Chondrocyte (in vitro differentiated cells): ENCODE measurements around the gene NAPEPLD. TPM values are rescaled to one million over a fixed set of nuclear protein-coding genes. Genes with fewer than 3 reads are reported as not detected.

Experiments used
- DNase-seq: peaks from one replicate; pipeline ENCODE4 v3.0.0; 2021; ENCODE audit warnings: mixed read lengths, low spot score
- H3K27ac Mint-ChIP-seq: one replicate; pipeline ENCODE4 v1.8.0; 2021; ENCODE audit warnings: mild to moderate bottlenecking, moderate library complexity, mixed read lengths; ENCODE audit not compliant: unreplicated experiment
- H3K27me3 Mint-ChIP-seq: 2 replicates; pipeline ENCODE4 v1.8.0; 2021; ENCODE audit warnings: low read depth, mixed read lengths
- H3K36me3 Mint-ChIP-seq: 2 replicates; pipeline ENCODE4 v1.8.0; 2021; ENCODE audit warnings: low read depth, mixed read lengths
- H3K4me1 Mint-ChIP-seq: 2 replicates; pipeline ENCODE4 v1.8.0; 2021; ENCODE audit warnings: low read depth, mild to moderate bottlenecking, mixed read lengths
- H3K4me3 Mint-ChIP-seq: one replicate; pipeline ENCODE4 v1.8.0; 2021; ENCODE audit warnings: mild to moderate bottlenecking, moderate library complexity, mixed read lengths; ENCODE audit not compliant: unreplicated experiment
- H3K9me3 Mint-ChIP-seq: 2 replicates; pipeline ENCODE4 v1.8.0; 2021; ENCODE audit warnings: low read depth, mixed read lengths
- total RNA-seq: library from RNA; stranded (reverse); gene quantifications from 3 replicates; pipeline ENCODE4 v1.2.1, GENCODE V29; 2021
- TF ChIP-seq, protein P1 (sequence below): fragments of 200-600 bp; sonication (generic); IDR thresholded peaks from 2 replicates; pipeline ENCODE4 v1.5.0; 2021; ENCODE audit warnings: antibody characterized with exemption, mild to moderate bottlenecking, moderate library complexity

Gene NAPEPLD
- total RNA-seq, 1 donor from 2014 or later = 9.7 TPM

DNA sequence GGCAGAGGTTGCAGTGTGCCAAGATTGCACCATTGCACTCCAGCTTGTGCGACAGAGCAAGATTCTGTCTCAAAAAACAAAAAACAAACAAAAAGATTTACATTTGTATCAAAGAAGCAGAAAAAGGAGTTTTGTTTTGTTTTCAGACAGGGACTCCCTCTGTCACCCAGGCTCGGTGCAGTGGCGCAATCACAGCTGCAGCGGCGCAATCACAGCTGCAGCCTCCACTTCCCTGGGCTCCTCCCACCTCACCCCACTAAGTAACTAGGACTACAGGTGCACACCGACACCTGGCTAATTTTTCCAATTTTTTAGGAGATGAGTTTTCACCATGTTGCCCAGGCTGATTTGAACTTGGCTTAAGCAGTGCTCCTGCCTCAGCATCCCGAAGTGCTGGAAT, 72.1 kb downstream of the NAPEPLD start:
- no peak for DNase-seq
- Mint-ChIP-seq H3K4me1 (peaks cover 24% of the 10 kb centered on the region), H3K9me3 (no peaks in the 10 kb centered on the region), H3K27ac (no peak overlapping the region), H3K27me3 (no peaks in the 10 kb centered on the region), H3K36me3 (peaks cover 2% of the 10 kb centered on the region), H3K4me3 (no peak overlapping the region)
- TF ChIP-seq, protein P1, sequence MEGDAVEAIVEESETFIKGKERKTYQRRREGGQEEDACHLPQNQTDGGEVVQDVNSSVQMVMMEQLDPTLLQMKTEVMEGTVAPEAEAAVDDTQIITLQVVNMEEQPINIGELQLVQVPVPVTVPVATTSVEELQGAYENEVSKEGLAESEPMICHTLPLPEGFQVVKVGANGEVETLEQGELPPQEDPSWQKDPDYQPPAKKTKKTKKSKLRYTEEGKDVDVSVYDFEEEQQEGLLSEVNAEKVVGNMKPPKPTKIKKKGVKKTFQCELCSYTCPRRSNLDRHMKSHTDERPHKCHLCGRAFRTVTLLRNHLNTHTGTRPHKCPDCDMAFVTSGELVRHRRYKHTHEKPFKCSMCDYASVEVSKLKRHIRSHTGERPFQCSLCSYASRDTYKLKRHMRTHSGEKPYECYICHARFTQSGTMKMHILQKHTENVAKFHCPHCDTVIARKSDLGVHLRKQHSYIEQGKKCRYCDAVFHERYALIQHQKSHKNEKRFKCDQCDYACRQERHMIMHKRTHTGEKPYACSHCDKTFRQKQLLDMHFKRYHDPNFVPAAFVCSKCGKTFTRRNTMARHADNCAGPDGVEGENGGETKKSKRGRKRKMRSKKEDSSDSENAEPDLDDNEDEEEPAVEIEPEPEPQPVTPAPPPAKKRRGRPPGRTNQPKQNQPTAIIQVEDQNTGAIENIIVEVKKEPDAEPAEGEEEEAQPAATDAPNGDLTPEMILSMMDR = no peak

DNA sequence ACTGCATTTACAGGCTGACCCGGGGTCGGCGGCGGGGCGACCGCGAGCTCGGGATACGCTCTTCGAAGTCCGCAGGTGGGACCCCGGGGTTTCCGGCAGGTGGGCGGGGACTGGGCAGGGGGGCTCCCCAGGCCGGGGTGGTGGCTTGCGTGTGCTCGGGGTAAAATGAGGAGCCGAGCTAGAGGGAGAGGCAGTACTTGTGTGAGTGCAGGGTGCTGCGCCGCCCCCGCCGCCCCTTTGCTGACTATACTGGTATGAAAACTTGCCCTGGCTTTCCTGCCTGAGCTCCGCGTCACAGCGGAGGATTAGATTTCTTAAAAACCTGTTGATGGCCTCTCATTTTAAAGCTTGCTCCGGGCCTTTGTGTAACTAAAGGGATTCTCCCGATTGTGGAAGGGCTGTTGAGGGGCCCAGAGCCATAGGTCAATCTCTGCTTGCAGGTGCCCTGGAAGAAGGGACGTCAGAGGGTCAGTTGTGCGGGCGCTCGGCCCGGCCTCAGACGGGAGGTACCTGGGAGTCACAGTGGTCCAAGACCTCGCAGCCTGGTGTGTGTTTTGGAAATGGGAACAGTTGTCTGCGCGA, 73.5 kb downstream of the NAPEPLD start:
- no peak for DNase-seq
- H3K36me3 Mint-ChIP-seq = peaks cover 2% of the 10 kb centered on the region
- H3K27me3 Mint-ChIP-seq = no peaks in the 10 kb centered on the region
- H3K9me3 Mint-ChIP-seq = no peaks in the 10 kb centered on the region
- peak overlapping the region; percentile 86 for H3K27ac Mint-ChIP-seq
- H3K4me3 Mint-ChIP-seq = peak overlapping the region; percentile 94
- TF ChIP-seq, protein P1 = no peak
- peaks cover 24% of the 10 kb centered on the region for H3K4me1 Mint-ChIP-seq

- Mint-ChIP-seq H3K27me3 (no peaks in the 10 kb centered on the region), H3K9me3 (no peaks in the 10 kb centered on the region), H3K27ac (peak within 1 kb of the TSS; percentile 93), H3K4me1 (peaks cover 24% of the 10 kb centered on the region), H3K36me3 (no peaks in the 10 kb centered on the region), H3K4me3 (peak within 1 kb of the TSS; percentile 94)
- TF ChIP-seq, protein P1 = peak; percentile 58
- peak; percentile 94 for DNase-seq
Measured at GRCh38 chr7:103074519-103075336, 74.2 kb downstream of the NAPEPLD start, which contains the start of the genes ARMC10 and FBXL13. Gene ARMC10, plus strand, starts transcription at chr7:103075140. Its CDS starts 133 bp downstream, at chr7:103075273. Gene FBXL13, minus strand, starts transcription at chr7:103074796.

GRCh38 chr7:103073989-103074518, 74.8 kb downstream of the NAPEPLD start:
- no peaks in the 10 kb centered on the region for H3K9me3 Mint-ChIP-seq
- peaks cover 24% of the 10 kb centered on the region for H3K4me1 Mint-ChIP-seq
- H3K27me3 Mint-ChIP-seq = no peaks in the 10 kb centered on the region
- H3K27ac Mint-ChIP-seq = peak overlapping the region; percentile 93
- peak overlapping the region; percentile 92 for H3K4me3 Mint-ChIP-seq
- TF ChIP-seq, protein P1 = no peak
- DNase-seq = no peak
- H3K36me3 Mint-ChIP-seq = no peaks in the 10 kb centered on the region

DNA sequence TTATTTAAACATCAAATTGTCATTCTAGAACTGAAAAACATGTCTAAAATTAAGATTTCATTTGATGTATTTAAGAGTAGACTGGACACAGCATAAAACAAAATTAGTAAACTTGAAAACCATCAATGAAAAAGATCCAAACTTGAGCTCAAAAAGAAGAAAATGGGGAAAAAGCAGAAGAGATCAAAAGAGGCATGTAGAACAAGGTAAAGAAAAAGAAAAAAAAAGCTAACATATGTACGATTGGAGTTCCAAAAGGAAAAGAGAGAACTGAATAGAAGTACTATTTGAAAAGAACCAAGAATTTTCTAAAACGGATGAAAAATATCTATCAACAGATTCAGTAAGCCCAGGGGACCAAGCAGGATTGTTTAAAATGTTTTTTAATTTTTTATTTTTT, 77.9 kb downstream of the NAPEPLD start:
- Mint-ChIP-seq H3K4me3 (no peak overlapping the region), H3K27ac (no peak overlapping the region), H3K4me1 (peaks cover 17% of the 10 kb centered on the region), H3K36me3 (no peaks in the 10 kb centered on the region), H3K27me3 (no peaks in the 10 kb centered on the region), H3K9me3 (peaks cover 3% of the 10 kb centered on the region)
- DNase-seq = no peak
- TF ChIP-seq, protein P1 = no peak
